WTC11 (cell line): ENCODE data around the gene MROH2B. TPM values are rescaled to one million over a fixed set of nuclear protein-coding genes. Genes with fewer than 3 reads are reported as not detected.

Experiments
- ATAC-seq: fragments of 200-7000 bp; cut with Tn5 transposase; 2 replicates; pipeline ENCODE4 v1.10.0; 2021; ENCODE audit warnings: mild to moderate bottlenecking, moderate library complexity
- CTCF ChIA-PET: fragments of 300-600 bp; sonication (Branson Sonifier 250); formaldehyde crosslinking; loops from one replicate; lab custom pipeline; 2021; ENCODE audit warnings: antibody characterized with exemption; lab: Charles Lee
- POLR2A ChIA-PET: fragments of 350-600 bp; sonication (Branson Sonifier 250); formaldehyde crosslinking; loops from one replicate; lab custom pipeline; 2021; ENCODE audit warnings: antibody characterized with exemption; lab: Charles Lee
- DNase-seq: peaks from one replicate; pipeline ENCODE4 v3.0.0; 2021; ENCODE audit warnings: low spot score
- H3K27ac Mint-ChIP-seq: 2 replicates; pipeline ENCODE4 v1.8.0; 2021; ENCODE audit warnings: mixed read lengths
- H3K27me3 Mint-ChIP-seq: 2 replicates; pipeline ENCODE4 v1.8.0; 2021; ENCODE audit warnings: low read depth, mild to moderate bottlenecking, moderate library complexity, mixed read lengths
- H3K36me3 Mint-ChIP-seq: 2 replicates; pipeline ENCODE4 v1.8.0; 2021; ENCODE audit warnings: mixed read lengths
- H3K4me1 Mint-ChIP-seq: 2 replicates; pipeline ENCODE4 v1.8.0; 2022; ENCODE audit warnings: mixed read lengths
- H3K4me3 Mint-ChIP-seq: 2 replicates; pipeline ENCODE4 v1.8.0; 2021; ENCODE audit warnings: mild to moderate bottlenecking, moderate library complexity, mixed read lengths
- H3K9me3 Mint-ChIP-seq: 2 replicates; pipeline ENCODE4 v1.8.0; 2021; ENCODE audit warnings: mixed read lengths
- CREB1 ChIP-seq: sonication (generic); formaldehyde crosslinking; IDR thresholded peaks from 2 replicates; pipeline ENCODE4 v1.8.0; 2023; ENCODE audit warnings: mild to moderate bottlenecking, missing genetic modification reagents
- E2F5 ChIP-seq: sonication (generic); formaldehyde crosslinking; IDR thresholded peaks from 2 replicates; pipeline ENCODE4 v1.8.1; 2022; ENCODE audit warnings: mild to moderate bottlenecking, moderate library complexity, missing genetic modification reagents
- GABPB1 ChIP-seq: sonication (generic); formaldehyde crosslinking; IDR thresholded peaks from 2 replicates; pipeline ENCODE4 v1.8.1; 2023; ENCODE audit warnings: mild to moderate bottlenecking, missing genetic modification reagents
- GRHL2 ChIP-seq: fragments of 250-450 bp; sonication (Bioruptor Pico); IDR thresholded peaks from 2 replicates; pipeline ENCODE4 v1.8.0; 2022; ENCODE audit warnings: mild to moderate bottlenecking, moderate library complexity; ENCODE audit not compliant: insufficient replicate concordance, severe bottlenecking
- HMGXB4 ChIP-seq: sonication (generic); formaldehyde crosslinking; IDR thresholded peaks from 2 replicates; pipeline ENCODE4 v1.8.1; 2023; ENCODE audit warnings: mild to moderate bottlenecking, moderate library complexity, missing genetic modification reagents
- JUN ChIP-seq: sonication (generic); formaldehyde crosslinking; IDR thresholded peaks from 2 replicates; pipeline ENCODE4 v1.8.0; 2023; ENCODE audit warnings: mild to moderate bottlenecking, missing genetic modification reagents
- MXD4 ChIP-seq: fragments of 250-450 bp; sonication (Bioruptor Pico); IDR thresholded peaks from 2 replicates; pipeline ENCODE4 v1.8.0; 2021; ENCODE audit warnings: mild to moderate bottlenecking, moderate library complexity, borderline replicate concordance
- NR2C2 ChIP-seq: sonication (generic); formaldehyde crosslinking; IDR thresholded peaks from 2 replicates; pipeline ENCODE4 v1.8.0; 2022; ENCODE audit warnings: mild to moderate bottlenecking, missing genetic modification reagents
- SMAD4 ChIP-seq: sonication (generic); formaldehyde crosslinking; IDR thresholded peaks from 2 replicates; pipeline ENCODE4 v1.8.0; 2022; ENCODE audit warnings: mild to moderate bottlenecking, missing genetic modification reagents
- SOX15 ChIP-seq: fragments of 250-450 bp; sonication (Bioruptor Pico); IDR thresholded peaks from 2 replicates; pipeline ENCODE4 v1.9.0; 2021; ENCODE audit warnings: mild to moderate bottlenecking
- SP1 ChIP-seq: sonication (generic); formaldehyde crosslinking; conservative IDR thresholded peaks from 2 replicates; pipeline ENCODE4 v1.8.1; 2022; ENCODE audit warnings: missing genetic modification reagents
- TEAD4 ChIP-seq: sonication (generic); formaldehyde crosslinking; IDR thresholded peaks from 2 replicates; pipeline ENCODE4 v1.8.0; 2022; ENCODE audit warnings: mild to moderate bottlenecking, missing genetic modification reagents
- ZMAT4 ChIP-seq: fragments of 250-450 bp; sonication (Bioruptor Pico); IDR thresholded peaks from 2 replicates; pipeline ENCODE4 v1.9.0; 2021; ENCODE audit warnings: mild to moderate bottlenecking
- ZNF263 ChIP-seq: sonication (generic); formaldehyde crosslinking; IDR thresholded peaks from 2 replicates; pipeline ENCODE4 v1.8.1; 2022; ENCODE audit warnings: low read depth, mild to moderate bottlenecking, moderate library complexity, missing genetic modification reagents
- ZNF423 ChIP-seq: fragments of 250-450 bp; sonication (Bioruptor Pico); IDR thresholded peaks from 2 replicates; pipeline ENCODE4 v2.1.2; 2022; ENCODE audit warnings: mild to moderate bottlenecking, moderate library complexity
- ZNF512 ChIP-seq: sonication (generic); formaldehyde crosslinking; IDR thresholded peaks from 2 replicates; pipeline ENCODE4 v1.8.1; 2022; ENCODE audit warnings: missing genetic modification reagents, borderline replicate concordance
- ZNF671 ChIP-seq: fragments of 250-450 bp; sonication (Bioruptor Pico); IDR thresholded peaks from 2 replicates; pipeline ENCODE4 v1.8.0; 2021; ENCODE audit warnings: mild to moderate bottlenecking
- total RNA-seq: library from RNA; stranded (reverse); gene quantifications from 3 replicates; pipeline ENCODE4 v1.2.3, GENCODE V29; 2021
- TF ChIP-seq, protein P1 (sequence below): sonication (generic); formaldehyde crosslinking; conservative IDR thresholded peaks from 2 replicates; pipeline ENCODE4 v1.8.1; 2023; ENCODE audit warnings: mild to moderate bottlenecking, low read depth, missing genetic modification reagents, moderate library complexity

MROH2B gene
- total RNA-seq, 1 experiment from 2014 or later, result not detected

DNA sequence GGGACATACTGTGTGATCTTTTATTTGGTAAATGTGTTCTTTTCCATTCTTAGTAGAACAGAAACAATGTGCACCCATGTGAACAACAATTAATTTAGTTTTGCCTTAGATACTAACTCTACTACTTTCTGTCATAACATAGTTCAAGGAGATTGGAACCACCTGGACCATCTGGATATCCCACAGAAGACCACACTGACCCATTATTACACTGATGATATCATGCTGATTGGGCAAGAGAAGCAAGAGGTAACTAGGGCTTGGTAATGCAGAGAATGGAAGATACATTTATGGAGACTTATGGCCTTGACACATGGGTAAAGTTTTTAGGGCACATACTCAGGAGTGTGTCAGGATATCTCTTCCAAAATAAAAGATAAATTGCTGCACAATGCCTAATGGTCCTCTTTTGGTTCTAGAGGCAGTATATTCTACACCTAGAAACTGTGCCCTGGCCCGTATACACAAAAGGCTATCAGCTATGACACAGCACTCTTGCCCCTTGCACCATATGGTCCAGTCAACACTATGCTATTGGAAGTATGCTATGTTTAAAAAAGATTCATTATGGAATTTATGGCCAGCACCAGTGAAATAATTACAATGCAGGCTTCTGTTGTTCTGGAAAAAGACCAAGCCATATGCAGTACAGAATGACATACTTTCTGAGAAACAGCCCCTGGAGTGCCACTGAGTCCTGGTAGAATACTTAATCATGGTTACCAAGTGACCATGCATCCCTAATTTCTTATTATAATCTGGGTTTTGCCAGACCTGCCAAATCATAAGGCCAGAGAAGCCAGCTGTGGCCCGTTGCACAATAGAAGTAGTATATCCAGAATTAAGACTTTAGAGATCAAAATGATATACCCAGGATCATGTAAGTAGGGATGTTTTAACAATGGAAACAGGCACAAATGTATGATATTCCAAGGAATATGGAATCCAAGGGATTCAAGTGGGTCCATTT, 41.6 kb upstream of the MROH2B start:
- no peaks in the 10 kb centered on the region for H3K36me3 Mint-ChIP-seq
- CTCF ChIA-PET, result no interaction called here

DNA sequence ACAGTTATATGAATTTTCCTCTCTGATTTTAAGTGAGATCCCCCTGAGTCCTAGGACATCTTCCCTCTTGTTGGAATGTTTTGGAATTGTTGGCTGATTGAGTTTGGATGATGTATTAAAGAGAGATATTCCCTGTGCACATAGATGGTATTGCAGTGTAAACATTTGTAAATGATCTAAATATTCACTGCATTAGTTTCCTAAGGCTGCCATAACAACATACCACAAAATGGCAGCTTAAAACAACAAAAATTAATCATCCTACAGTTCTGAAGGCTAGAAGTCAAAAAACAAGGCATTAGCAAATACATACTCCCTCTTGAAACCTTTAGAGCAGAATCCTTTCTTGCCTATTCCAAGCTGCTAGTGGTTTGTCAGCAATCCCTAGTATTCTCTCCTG, 38.0 kb upstream of the MROH2B start:
- H3K36me3 Mint-ChIP-seq, result no peaks in the 10 kb centered on the region
- H3K27ac Mint-ChIP-seq, result no peak overlapping the region
- ATAC-seq (no peak), DNase-seq (no peak)
- ChIA-PET POLR2A (no interaction called here), CTCF (no interaction called here)
- H3K4me1 Mint-ChIP-seq, result no peaks in the 10 kb centered on the region
- no peak for TF ChIP-seq ZNF512 (CRISPR knock-in tag)
- no peak for TF ChIP-seq SP1 (CRISPR knock-in tag)
- TF ChIP-seq JUN (CRISPR knock-in tag), result no peak
- no peak for TF ChIP-seq ZNF671
- H3K27me3 Mint-ChIP-seq, result no peaks in the 10 kb centered on the region
- H3K9me3 Mint-ChIP-seq, result no peaks in the 10 kb centered on the region
- H3K4me3 Mint-ChIP-seq, result no peak overlapping the region

More for the DNA sequence above, 41.6 kb upstream of the MROH2B start:
- ATAC-seq (no peak), DNase-seq (no peak)
- H3K4me1 Mint-ChIP-seq, result no peaks in the 10 kb centered on the region
- no peaks in the 10 kb centered on the region for H3K9me3 Mint-ChIP-seq
- no peak overlapping the region for H3K4me3 Mint-ChIP-seq
- no peaks in the 10 kb centered on the region for H3K27me3 Mint-ChIP-seq
- no peak overlapping the region for H3K27ac Mint-ChIP-seq
- TF ChIP-seq MXD4 (CRISPR knock-in tag) (no peak), GABPB1 (CRISPR knock-in tag) (no peak), E2F5 (CRISPR knock-in tag) (no peak), NR2C2 (CRISPR knock-in tag) (no peak), CREB1 (CRISPR knock-in tag) (no peak), SMAD4 (CRISPR knock-in tag) (no peak), ZNF423 (CRISPR knock-in tag) (no peak), ZNF263 (no peak), SOX15 (CRISPR knock-in tag) (no peak), GRHL2 (CRISPR knock-in tag) (no peak), TEAD4 (CRISPR knock-in tag) (no peak), HMGXB4 (no peak), ZMAT4 (no peak)
- TF ChIP-seq, protein P1, sequence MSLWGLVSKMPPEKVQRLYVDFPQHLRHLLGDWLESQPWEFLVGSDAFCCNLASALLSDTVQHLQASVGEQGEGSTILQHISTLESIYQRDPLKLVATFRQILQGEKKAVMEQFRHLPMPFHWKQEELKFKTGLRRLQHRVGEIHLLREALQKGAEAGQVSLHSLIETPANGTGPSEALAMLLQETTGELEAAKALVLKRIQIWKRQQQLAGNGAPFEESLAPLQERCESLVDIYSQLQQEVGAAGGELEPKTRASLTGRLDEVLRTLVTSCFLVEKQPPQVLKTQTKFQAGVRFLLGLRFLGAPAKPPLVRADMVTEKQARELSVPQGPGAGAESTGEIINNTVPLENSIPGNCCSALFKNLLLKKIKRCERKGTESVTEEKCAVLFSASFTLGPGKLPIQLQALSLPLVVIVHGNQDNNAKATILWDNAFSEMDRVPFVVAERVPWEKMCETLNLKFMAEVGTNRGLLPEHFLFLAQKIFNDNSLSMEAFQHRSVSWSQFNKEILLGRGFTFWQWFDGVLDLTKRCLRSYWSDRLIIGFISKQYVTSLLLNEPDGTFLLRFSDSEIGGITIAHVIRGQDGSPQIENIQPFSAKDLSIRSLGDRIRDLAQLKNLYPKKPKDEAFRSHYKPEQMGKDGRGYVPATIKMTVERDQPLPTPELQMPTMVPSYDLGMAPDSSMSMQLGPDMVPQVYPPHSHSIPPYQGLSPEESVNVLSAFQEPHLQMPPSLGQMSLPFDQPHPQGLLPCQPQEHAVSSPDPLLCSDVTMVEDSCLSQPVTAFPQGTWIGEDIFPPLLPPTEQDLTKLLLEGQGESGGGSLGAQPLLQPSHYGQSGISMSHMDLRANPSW (CRISPR knock-in tag), result no peak
- POLR2A ChIA-PET, result no interaction called here
